Measurements from ENCODE around the gene SESTD1. TPM values are rescaled to one million over a fixed set of nuclear protein-coding genes. Genes with fewer than 3 reads are reported as not detected.

Gene SESTD1
- total and polyA plus RNA-seq, 2 of the 13 experiments (the other 11 are each of a cell fraction or from before 2014, with no cell fraction given) = 74.4 to 101 TPM

- TF ChIP-seq, protein P1, sequence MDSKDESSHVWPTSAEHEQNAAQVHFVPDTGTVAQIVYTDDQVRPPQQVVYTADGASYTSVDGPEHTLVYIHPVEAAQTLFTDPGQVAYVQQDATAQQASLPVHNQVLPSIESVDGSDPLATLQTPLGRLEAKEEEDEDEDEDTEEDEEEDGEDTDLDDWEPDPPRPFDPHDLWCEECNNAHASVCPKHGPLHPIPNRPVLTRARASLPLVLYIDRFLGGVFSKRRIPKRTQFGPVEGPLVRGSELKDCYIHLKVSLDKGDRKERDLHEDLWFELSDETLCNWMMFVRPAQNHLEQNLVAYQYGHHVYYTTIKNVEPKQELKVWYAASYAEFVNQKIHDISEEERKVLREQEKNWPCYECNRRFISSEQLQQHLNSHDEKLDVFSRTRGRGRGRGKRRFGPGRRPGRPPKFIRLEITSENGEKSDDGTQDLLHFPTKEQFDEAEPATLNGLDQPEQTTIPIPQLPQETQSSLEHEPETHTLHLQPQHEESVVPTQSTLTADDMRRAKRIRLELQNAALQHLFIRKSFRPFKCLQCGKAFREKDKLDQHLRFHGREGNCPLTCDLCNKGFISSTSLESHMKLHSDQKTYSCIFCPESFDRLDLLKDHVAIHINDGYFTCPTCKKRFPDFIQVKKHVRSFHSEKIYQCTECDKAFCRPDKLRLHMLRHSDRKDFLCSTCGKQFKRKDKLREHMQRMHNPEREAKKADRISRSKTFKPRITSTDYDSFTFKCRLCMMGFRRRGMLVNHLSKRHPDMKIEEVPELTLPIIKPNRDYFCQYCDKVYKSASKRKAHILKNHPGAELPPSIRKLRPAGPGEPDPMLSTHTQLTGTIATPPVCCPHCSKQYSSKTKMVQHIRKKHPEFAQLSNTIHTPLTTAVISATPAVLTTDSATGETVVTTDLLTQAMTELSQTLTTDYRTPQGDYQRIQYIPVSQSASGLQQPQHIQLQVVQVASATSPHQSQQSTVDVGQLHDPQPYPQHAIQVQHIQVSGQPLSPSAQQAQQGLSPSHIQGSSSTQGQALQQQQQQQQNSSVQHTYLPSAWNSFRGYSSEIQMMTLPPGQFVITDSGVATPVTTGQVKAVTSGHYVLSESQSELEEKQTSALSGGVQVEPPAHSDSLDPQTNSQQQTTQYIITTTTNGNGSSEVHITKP (CRISPR knock-in tag; IDR thresholded peaks at IDR 0.05; ENCODE audit: low read depth) = no peak
- TF ChIP-seq SMC3 (IDR thresholded peaks at IDR 0.05; ENCODE audit: low read length) (no peak), SIN3B (IDR thresholded peaks at IDR 0.05; ENCODE audit: low read length) (no peak), NCOA2 (CRISPR knock-in tag; IDR thresholded peaks at IDR 0.05) (no peak), ZHX2 (IDR thresholded peaks at IDR 0.05; ENCODE audit: low read depth) (no peak), ZHX2 (CRISPR knock-in tag; IDR thresholded peaks at IDR 0.05; ENCODE audit: borderline replicate concordance) (no peak), ZNF432 (CRISPR knock-in tag; IDR thresholded peaks at IDR 0.05; ENCODE audit: borderline replicate concordance) (no peak), ATF7 (IDR thresholded peaks at IDR 0.05) (no peak), ATF7 (CRISPR knock-in tag; IDR thresholded peaks at IDR 0.05) (no peak), ZNF160 (CRISPR knock-in tag; IDR thresholded peaks at IDR 0.05) (no peak), ATF1 (CRISPR knock-in tag; IDR thresholded peaks at IDR 0.05) (no peak)
- TF ChIP-seq, protein P2, sequence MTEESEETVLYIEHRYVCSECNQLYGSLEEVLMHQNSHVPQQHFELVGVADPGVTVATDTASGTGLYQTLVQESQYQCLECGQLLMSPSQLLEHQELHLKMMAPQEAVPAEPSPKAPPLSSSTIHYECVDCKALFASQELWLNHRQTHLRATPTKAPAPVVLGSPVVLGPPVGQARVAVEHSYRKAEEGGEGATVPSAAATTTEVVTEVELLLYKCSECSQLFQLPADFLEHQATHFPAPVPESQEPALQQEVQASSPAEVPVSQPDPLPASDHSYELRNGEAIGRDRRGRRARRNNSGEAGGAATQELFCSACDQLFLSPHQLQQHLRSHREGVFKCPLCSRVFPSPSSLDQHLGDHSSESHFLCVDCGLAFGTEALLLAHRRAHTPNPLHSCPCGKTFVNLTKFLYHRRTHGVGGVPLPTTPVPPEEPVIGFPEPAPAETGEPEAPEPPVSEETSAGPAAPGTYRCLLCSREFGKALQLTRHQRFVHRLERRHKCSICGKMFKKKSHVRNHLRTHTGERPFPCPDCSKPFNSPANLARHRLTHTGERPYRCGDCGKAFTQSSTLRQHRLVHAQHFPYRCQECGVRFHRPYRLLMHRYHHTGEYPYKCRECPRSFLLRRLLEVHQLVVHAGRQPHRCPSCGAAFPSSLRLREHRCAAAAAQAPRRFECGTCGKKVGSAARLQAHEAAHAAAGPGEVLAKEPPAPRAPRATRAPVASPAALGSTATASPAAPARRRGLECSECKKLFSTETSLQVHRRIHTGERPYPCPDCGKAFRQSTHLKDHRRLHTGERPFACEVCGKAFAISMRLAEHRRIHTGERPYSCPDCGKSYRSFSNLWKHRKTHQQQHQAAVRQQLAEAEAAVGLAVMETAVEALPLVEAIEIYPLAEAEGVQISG (CRISPR knock-in tag; IDR thresholded peaks at IDR 0.05) = no peak
- TF ChIP-seq, protein P3, sequence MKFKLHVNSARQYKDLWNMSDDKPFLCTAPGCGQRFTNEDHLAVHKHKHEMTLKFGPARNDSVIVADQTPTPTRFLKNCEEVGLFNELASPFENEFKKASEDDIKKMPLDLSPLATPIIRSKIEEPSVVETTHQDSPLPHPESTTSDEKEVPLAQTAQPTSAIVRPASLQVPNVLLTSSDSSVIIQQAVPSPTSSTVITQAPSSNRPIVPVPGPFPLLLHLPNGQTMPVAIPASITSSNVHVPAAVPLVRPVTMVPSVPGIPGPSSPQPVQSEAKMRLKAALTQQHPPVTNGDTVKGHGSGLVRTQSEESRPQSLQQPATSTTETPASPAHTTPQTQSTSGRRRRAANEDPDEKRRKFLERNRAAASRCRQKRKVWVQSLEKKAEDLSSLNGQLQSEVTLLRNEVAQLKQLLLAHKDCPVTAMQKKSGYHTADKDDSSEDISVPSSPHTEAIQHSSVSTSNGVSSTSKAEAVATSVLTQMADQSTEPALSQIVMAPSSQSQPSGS (CRISPR knock-in tag; IDR thresholded peaks at IDR 0.05) = no peak
- TF ChIP-seq, protein P4, sequence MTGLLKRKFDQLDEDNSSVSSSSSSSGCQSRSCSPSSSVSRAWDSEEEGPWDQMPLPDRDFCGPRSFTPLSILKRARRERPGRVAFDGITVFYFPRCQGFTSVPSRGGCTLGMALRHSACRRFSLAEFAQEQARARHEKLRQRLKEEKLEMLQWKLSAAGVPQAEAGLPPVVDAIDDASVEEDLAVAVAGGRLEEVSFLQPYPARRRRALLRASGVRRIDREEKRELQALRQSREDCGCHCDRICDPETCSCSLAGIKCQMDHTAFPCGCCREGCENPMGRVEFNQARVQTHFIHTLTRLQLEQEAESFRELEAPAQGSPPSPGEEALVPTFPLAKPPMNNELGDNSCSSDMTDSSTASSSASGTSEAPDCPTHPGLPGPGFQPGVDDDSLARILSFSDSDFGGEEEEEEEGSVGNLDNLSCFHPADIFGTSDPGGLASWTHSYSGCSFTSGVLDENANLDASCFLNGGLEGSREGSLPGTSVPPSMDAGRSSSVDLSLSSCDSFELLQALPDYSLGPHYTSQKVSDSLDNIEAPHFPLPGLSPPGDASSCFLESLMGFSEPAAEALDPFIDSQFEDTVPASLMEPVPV (CRISPR knock-in tag; IDR thresholded peaks at IDR 0.05) = no peak
These were observed 464 bp upstream of the SESTD1 start (continued) for GRCh38 chr2:179265082-179265510.

All from HepG2 (cell line).